Stimulated activated CD8-positive, alpha-beta memory T cell treated with anti-CD3 and anti-CD28 coated beads, Interleukin-7, amount 100 ng/mL, for 48 hours (primary cell): ENCODE measurements around the gene NANOGP8.
"Not testable (repeated sequence)": the region's sequence is repeated elsewhere in the genome, so short reads cannot be mapped to it uniquely, and the experiment has no call there.

Experiments
- DNase-seq, 2 donors: peaks; one replicate each; pipeline ENCODE4 v3.0.0-alpha.2; 2020; ENCODE audit warnings: low read depth in 1 of 2; ENCODE audit errors: extremely low read depth in 1 of 2

The NANOGP8 gene

DNA sequence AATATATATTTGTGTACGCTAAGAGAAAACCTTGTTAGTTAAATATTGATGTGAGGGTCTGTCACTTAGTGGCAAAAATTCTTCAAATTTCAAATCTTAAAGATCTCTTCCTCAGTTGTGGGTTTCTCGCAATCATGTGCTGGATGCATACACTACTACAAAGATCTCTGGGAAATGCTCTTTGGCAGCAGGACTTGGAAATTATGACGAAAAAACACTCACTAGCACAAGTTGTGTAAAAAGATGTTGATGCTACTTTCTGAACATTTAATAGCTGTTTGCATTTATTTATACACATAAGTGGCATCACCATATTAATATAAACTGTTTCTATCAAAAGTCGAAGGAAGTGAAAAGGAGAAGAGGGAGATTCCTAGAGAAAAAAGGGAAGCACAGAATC is 10.8 kb upstream of the NANOGP8 start:
- no peak for DNase-seq

DNA sequence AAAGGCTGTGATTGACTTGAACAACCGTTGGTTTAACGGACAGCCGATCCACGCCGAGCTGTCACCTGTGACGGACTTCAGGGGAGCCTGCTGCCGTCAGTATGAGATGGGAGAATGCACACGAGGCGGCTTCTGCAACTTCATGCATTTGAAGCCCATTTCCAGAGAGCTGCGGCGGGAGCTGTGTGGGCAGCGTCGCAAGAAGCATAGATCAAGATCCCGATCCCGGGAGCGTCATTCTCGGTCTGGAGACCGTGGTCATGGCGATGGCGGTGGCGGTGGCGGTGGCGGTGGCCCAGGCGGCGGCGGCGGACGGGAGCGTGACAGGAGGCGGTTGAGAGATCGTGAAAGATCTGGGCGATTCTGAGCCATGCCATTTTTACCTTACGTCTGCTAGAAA is 7.8 kb upstream of the NANOGP8 start:
- no peak for DNase-seq

DNA sequence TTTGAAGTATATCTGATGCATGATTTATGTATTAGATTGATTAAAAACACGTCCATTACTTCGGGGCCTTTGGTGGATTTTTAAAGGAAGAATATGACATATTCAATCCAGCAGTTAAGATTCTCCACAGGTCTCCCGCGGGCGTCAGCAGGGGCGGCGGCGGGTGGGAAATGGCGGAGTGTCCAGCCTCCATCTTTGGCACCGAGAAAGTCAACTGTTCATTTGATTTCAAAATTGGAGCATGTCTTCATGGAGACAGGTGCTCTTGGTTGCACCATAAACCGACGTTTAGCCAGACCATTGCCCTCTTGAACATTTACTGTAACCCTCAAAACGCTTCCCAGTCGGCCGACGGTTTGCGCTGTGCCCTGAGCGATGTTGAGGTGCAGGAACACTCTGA is 7.2 kb upstream of the NANOGP8 start:
- DNase-seq = no peak

DNA sequence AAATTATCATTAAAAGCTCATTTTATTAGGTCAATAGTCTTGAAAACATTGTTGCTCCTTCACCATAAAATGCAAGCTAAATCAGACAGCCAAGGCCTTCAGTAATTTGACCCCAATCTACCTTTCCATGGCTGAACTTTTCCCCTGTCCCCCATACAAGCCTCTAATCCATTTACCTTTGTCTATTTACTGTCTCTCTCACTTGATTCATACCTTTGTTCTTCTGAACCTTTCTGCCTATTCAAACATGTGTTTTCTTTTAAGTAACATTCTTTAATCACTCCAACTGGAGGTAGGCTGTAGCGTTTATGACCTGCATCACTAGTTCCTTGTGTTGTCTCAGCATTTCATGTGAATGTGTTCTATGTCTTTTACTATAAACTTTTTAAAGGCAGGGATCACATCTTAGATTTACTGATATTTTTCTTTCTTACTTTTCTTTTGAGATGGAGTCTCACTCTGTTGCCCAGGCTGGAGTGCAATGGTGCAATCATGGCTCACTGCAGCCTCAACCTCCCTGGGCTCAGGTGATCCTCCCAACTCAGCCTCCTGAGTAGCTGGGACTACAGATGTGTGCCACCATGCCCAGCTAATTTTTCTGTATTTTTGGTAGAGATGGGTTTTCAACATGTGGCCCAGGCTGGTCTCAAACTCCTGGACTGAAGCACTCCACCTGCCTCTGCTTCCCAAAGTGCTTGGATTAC is 5.2 kb upstream of the NANOGP8 start:
- no peak for DNase-seq

DNA sequence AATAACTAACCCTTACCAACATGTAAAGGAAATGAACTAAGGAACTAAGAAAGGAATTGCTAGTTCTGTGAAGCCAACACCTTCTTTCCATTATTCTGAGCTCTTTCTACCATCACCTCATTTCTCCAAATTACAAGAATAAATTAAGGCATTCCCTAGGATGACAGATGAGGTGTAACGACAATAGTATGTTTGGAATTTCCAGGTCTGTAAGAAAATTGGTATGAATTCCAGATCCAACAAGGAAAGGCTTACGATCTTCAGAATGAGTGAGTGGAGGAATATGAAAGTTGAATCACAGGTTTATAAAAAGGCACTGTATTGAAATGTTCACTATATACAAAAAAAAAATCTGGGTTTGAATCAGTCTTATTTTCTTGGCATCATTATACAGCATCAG is 4.5 kb upstream of the NANOGP8 start:
- DNase-seq = no peak

DNA sequence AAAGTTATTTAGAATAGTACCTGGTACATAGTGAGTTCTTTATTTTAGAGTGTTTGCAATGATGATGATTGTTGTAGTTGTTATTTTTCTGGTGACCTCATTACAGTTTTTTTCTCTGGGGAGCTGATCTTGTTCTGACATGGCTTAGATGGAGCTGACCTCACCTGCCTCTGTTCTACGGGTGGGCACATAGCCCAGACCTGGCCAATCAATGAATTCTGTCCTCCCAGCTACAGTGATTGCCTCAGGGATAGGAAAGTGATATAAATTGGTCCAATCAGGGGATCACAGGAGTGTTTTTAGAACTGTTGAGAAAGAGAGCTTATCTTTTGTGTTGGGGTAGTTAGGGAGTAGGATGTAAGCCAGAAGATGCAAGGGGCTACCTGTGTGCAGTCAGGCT is 3.2 kb upstream of the NANOGP8 start:
- no peak for DNase-seq

DNA sequence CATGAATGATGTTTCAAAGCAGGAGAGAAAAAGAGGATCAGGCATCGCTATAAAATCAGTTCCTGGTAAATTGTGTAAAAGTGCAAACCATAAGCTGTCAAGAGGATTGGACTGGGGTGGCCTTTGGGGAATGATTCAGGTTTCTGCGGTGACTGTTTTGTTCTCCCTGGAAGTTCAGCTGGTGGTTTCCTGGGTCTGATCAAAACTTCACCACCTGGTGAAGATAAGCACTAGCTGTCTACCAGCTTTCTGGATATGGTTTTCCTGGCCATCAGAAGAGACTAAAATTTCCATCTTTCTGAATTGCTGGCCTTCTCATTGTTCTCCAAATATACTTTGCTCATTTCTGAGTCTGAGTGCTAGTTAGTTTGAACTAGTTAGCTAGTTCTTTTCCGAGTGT is 2.7 kb upstream of the NANOGP8 start:
- no peak for DNase-seq

DNA sequence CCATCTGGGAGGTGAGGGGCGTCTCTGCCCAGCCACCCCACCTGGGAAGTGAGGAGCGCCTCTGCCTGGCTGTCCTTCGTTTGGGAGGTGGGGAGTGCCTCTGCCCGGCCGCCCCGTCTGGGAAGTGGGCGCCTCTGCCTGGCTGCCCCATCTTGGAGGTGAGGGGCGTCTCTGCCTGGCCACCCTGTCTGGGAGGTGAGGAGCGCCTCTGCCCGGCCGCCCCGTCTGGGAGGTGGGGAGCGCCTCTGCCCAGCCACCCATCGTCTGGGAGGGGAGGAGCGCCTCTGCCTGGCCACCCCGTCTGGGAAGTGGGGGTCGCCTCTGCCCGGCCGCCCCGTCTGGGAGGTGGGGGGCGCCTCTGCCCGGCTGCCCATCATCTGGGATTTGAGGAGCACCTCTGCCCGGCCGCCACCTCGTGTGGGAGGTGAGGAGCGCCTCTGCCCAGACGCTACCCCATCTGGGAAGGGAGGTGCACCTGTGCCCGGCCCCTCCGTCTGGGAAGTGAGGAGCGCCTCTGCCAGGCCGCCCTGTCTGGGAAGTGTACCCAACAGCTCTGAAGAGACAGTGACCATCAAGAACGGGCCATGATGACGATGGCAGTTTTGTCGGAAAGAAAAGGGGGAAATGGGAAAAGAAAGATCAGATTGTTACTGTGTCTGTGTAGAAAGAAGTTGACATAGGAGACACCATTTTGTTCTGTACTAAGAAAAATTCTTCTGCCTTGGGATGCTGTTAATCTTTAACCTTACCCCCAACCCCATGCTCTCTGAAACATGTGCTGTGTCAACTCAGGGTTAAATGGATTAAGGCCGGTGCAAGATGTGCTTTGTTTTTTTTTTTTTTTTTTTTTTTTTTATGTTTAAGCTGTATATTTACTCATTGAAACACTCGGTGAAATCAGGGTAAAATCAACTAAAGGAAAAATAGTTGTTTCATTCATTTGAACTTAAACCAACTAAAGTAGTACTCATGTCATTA is 2.4 kb downstream of the NANOGP8 start:
- DNase-seq = not testable (repeated sequence)

DNA sequence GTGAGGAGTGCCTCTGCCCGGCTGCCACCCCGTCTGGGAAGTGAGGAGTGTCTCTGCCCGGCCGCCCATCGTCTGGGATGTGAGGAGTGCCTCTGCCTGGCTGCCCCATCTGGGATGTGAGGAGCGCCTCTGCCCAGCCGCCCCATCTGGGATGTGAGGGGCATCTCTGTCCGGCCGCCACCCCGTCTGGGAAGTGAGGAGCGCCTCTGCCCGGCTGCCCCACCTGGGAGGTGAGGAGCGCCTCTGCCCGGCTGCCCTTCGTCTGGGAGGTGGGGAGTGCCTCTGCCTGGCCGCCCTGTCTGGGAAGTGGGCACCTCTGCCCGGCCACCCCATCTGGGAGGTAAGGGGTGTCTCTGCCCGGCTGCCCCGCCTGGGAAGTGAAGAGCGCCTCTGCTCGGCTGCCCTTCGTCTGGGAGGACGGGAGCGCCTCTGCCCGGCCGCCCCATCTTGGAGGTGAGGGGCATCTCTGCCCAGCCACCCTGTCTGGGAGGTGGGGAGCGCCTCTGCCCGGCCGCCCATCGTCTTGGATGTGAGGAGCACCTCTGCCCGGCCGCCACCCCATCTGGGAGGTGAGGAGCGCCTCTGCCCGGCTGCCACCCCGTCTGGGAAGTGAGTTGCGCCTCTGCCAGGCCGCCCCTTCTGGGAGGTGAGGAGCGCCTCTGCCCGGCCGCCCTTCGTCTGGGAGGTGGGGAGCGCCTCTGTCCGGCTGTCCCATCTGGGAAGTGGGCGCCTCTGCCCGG is 3.3 kb downstream of the NANOGP8 start:
- DNase-seq = not testable (repeated sequence)

DNA sequence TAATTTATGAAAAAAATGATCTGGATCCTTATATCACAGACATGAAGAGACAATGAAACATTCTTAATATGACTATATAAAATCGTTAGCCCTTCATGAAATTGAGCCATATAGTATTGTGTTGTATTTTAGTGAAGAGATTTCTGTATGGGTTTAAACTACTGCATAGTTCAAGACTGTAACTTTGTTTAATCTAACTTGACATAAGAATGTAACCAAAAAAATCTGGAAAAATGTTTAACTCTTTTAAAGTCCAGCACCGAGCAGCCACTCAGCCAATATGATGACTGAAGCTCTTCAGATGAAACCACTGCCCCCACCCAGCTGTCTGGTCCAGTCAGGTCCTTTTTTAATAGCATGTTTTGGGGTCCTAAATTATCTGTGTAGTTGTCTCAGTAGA is 4.9 kb downstream of the NANOGP8 start:
- DNase-seq = no peak

DNA sequence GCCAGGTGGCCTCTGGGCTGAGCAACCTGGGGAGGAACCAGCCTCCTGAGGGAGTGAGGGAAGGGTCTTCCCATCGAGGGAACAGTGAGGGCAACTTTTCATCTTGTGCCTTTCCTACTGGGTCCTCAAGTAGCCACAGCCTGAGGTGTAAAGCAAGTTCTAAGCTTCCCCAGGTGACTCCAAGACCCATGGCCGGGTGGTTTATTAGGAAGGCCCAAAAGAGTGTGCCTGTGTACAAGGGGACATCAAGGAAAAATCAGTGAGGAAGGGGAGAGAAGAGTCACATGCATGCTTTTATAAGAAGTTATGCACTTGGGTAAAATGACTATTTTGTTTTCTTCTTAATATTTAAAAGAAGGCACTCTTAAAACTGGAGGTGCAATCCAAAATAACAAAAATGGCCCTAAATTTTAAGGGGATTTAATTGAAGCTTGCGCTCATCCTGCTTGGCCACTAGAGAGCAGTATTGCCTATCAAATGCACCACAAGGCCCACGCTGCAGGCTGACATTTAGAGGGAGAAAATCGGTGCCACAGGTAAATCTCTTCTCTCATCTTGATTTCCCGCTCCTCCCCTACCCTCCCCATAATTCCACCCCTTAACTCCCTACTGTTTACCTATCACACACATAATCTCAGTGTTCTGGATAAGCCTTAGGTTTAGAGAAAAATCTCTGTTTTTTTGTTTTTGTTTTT is 6.7 kb downstream of the NANOGP8 start:
- DNase-seq = no peak

DNA sequence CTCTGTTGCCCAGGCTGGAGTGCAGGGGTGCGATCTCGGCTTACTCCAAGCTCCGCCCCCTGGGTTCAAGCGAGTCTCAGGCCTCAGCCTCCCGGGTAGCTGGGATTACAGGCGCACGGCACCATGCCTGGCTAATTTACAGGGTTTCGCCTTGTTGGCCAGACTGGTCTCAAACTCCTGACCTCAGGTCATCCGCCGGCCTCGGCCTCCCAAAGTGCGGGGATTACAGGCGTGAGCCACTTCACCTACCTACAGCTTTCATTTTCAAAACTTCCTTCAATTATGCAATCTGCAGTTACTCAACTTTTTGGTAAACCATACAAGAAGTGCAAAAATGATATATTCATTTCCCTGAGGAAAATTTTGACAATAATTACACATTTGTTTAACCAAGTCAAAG is 14.0 kb downstream of the NANOGP8 start:
- DNase-seq = no peak

DNA sequence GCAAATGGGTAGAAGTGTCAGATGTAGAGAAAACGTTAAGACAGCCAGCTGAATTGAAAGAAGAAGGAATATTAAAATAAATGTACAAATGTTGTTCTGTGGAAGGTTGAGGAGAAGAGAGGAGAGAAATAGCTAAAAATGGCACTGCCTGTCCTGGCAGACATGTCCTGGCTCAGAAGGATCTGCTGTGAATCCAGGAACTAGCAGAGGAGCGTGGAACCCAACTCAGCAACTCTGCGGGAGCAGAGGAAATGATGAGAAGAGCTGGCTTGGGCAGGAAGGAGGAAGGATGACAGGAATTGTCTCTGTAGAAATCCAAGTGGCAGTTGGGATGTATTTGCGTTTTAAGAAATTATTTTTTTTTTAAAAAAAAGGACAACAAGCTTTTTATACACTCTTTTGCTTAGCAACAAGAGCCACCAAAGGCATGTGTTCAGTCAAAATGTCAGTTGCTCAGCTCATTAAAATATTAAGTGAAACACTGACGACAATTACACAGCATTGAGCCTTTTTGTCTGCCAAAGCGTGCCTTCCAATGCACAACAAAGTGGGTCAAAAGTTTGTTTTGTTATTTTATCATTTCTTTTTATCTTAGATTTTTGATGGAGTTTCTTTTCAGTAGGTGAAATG is 16.1 kb downstream of the NANOGP8 start:
- no peak for DNase-seq

DNA sequence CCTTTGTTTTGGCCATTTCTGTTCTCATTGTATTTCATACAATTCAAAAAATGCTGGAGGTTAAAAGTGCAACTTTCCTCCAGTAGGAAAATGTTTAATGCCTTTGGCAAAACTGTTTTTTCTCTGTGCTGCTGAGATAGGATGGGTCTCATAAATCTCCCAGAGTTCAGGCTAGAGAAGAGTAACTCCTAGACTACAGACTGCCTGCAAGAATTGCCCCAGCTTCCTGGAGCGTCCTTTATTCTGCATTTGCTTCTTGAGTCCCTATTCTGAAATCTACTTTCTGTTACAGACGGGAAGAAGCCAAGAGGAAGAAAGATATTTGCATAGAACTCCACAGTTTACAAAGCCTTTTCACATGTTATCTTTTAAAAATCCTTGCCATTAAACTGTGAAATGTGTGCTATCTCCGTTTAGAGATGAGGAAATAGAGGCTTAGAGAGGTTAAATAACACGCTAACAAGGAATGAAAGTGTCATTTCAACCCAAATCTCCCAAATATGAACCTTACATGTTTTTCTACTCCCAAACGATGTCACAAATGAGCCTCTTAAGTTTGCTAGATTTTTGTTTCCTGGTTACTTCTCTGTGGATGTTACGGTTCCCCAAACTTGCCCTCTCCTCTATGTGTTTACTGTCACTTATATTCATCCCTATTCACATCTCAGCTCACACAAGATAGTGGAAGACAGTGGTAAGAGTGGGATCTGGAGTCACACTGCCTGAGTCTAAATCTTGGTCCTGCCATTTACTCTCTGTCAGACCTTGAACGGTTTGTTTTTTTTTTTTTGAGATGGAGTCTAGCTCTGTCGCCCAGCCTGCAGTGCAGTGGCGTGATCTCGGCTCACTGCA is 17.4 kb downstream of the NANOGP8 start:
- no peak for DNase-seq

DNA sequence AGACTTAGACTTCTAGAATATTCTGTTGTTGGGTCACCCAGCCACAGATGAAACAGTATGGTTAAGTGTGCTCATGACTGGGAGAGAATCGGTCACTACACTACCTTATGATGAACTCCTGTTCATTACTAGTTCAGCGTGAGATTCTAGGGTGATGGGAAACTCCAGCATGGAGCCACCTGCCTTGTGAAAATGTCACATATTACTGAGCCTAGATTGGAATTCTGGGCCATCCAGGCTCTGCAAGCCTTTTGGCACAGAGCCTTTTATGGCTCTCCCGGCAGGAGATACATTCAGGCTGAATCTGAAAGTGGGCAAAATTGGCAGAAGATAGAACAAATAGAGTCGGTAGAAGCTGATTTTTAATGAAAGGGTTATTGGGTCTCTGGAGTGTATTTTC is 19.0 kb downstream of the NANOGP8 start:
- DNase-seq = no peak

DNA sequence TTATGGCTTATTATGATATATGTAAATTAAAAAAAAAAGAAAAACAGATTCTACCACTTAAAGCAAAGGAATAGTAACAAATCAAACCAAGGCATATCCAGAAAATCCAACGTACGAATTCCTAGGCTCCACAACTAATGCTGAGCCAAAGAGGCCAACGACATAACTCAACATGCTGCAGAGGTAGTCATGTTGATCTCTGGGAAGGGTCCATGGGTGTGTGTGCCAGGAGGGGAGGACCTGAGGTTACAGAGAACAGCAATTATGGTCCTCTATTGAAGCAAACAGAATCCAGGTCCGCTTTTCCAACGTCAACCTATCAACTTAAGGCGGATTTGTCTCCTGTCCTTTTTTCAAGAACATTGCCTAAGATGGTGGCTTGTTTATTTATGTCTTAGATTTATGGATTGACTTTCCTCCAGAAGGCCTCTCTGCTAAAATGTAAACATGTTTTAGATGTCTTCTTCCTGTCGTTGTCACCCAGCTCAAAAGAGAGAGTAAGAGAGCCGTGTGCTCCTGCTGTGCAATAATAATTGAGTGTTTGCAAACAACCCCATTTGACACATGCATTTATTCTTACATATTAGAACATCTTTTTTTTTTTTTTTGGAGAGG is 20.4 kb downstream of the NANOGP8 start:
- DNase-seq = no peak

DNA sequence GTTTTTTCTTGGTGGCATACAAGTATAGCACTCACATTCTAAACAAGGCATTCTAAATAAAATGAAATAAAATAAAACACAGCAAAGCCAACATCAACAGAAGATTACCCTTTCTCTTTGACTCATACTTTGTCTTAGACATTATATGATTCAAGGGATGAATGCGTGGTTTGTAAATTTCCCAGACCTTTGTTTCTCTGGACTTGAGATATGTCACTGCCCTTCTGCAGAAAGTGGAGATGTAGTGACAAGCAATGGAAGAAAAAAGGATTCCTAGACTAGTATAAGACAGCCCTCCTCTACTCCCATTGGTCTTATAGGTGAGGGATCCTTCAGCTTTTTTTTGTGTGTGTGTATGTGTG is 22.4 kb downstream of the NANOGP8 start:
- no peak for DNase-seq

DNA sequence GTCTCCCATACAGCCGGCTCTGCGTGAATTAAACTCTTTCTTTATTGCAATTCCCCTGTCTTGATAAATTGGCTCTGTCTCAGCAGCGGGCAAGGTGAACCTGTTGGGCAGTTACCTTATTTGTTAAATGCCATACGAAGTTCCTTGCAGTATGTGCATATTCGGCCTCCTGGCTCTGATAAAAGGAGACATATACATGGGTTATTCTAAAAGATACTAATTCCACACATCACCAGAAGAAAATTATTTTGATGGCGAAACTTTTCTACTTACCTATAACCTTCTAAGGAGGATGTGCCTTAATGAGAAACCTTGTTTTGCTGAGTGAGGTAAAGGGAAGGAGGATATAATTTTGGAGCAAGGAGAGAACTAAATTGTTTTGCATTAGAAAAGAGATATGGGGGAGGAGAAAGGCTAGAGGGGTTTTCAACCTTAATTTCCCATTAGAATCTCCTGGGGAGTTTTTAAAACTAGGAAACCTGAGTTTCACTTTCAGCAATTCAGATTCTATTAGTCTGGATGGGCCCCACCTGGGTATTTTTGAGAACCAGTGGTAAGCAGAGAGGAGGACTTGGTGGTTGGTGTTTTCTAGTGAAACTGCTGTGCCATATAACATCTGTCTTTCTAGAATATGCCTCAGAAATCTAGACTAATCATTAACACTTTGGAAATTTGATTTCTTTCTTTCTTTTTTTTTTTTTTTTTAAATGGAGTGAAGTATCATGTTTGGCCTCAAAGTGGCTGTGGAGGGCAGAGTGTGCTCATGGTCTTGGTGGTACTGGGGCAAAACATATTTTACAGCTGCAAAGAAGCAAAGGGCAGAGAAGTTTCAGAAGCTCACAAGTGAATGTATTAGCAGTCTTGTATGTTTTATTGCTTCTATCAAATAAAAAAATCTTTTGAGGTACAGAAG is 23.0 kb downstream of the NANOGP8 start:
- no peak for DNase-seq
